A673 (cell line): Measurements from ENCODE around the gene GSE1.

Source experiments
- EZH2 ChIP-seq: fragments of 200-600 bp; sonication (generic); IDR thresholded peaks from 2 replicates; pipeline ENCODE4 v1.6.1; 2017; ENCODE audit warnings: borderline replicate concordance, low read depth, mild to moderate bottlenecking, mixed read lengths, antibody characterized with exemption, low read length; ENCODE audit not compliant: poor library complexity, severe bottlenecking
- TF ChIP-seq, protein P1 (sequence below): fragments of 300-800, 200-600 bp; sonication (generic); conservative IDR thresholded peaks from 2 replicates; pipeline ENCODE4 v1.5.1; 2017; ENCODE audit warnings: low read depth, mild to moderate bottlenecking, antibody characterized with exemption, low read length, moderate library complexity, mixed read lengths

DNA sequence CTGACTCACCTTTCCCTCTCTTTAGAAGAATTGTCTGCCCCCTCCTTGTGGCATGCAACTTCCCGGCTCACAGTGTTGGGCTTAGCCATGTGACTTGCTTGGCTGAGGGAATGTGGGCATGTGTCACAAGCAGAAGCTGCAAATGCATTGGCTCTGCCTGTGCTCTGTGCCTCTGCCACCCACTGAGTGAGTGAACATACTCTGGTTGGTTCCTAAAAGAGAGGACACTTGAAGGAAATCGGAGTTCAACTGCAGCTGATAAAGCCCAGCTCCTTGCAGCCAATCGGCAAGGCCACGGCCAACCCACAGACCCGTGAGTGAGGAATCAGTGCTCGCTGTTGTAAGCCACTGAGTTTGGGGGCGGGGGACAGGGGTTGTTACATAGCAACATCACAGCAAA lies 86.5 kb downstream of the GSE1 start:
- TF ChIP-seq, protein P1, sequence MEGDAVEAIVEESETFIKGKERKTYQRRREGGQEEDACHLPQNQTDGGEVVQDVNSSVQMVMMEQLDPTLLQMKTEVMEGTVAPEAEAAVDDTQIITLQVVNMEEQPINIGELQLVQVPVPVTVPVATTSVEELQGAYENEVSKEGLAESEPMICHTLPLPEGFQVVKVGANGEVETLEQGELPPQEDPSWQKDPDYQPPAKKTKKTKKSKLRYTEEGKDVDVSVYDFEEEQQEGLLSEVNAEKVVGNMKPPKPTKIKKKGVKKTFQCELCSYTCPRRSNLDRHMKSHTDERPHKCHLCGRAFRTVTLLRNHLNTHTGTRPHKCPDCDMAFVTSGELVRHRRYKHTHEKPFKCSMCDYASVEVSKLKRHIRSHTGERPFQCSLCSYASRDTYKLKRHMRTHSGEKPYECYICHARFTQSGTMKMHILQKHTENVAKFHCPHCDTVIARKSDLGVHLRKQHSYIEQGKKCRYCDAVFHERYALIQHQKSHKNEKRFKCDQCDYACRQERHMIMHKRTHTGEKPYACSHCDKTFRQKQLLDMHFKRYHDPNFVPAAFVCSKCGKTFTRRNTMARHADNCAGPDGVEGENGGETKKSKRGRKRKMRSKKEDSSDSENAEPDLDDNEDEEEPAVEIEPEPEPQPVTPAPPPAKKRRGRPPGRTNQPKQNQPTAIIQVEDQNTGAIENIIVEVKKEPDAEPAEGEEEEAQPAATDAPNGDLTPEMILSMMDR: no peak
- no peak for TF ChIP-seq EZH2
